GM23248 (cell line): ENCODE data around the gene CPAMD8. TPM values are rescaled to one million over a fixed set of nuclear protein-coding genes. Genes with fewer than 3 reads are reported as not detected.

ENCODE experiments used
- DNase-seq: peaks from one replicate; pipeline ENCODE4 v3.0.0-alpha.2; 2015
- H2AFZ ChIP-seq: fragments of 200-600 bp; sonication (generic); 2 replicates; pipeline ENCODE4 v1.6.1; 2016; ENCODE audit warnings: antibody characterized with exemption
- H3F3A ChIP-seq: fragments of 200-600 bp; sonication (generic); 2 replicates; pipeline ENCODE4 v1.6.1; 2016; ENCODE audit warnings: mild to moderate bottlenecking, antibody characterized with exemption, mixed run types; ENCODE audit not compliant: insufficient read depth
- H3K27ac ChIP-seq: fragments of 200-600 bp; sonication (generic); 2 replicates; pipeline ENCODE4 v1.5.1; 2016; ENCODE audit warnings: mild to moderate bottlenecking
- H3K27me3 ChIP-seq: fragments of 200-600 bp; sonication (generic); replicated peaks from 2 replicates; pipeline ENCODE4 v1.6.1; 2016; ENCODE audit warnings: mild to moderate bottlenecking; ENCODE audit not compliant: insufficient read depth
- H3K36me3 ChIP-seq: fragments of 200-600 bp; sonication (generic); 2 replicates; pipeline ENCODE4 v1.6.1; 2016; ENCODE audit warnings: low read depth, mild to moderate bottlenecking
- H3K4me1 ChIP-seq: fragments of 200-600 bp; sonication (generic); 2 replicates; pipeline ENCODE4 v1.6.1; 2016; ENCODE audit warnings: mild to moderate bottlenecking; ENCODE audit not compliant: insufficient read depth
- H3K4me2 ChIP-seq: fragments of 200-600 bp; sonication (generic); one replicate; pipeline ENCODE4 v1.6.1; 2016; ENCODE audit warnings: mild to moderate bottlenecking; ENCODE audit not compliant: unreplicated experiment
- H3K4me3 ChIP-seq: fragments of 200-600 bp; sonication (generic); 2 replicates; pipeline ENCODE4 v1.5.1; 2016; ENCODE audit warnings: mild to moderate bottlenecking
- H3K79me2 ChIP-seq: fragments of 200-600 bp; sonication (generic); 2 replicates; pipeline ENCODE4 v1.6.1; 2016; ENCODE audit warnings: mild to moderate bottlenecking; ENCODE audit not compliant: insufficient read depth
- H3K9ac ChIP-seq: fragments of 200-600 bp; sonication (generic); 2 replicates; pipeline ENCODE4 v1.6.1; 2016; ENCODE audit warnings: mild to moderate bottlenecking
- H3K9me2 ChIP-seq: fragments of 200-600 bp; sonication (generic); 2 replicates; pipeline ENCODE4 v1.6.1; 2016; ENCODE audit warnings: mixed run types, mild to moderate bottlenecking, moderate library complexity; ENCODE audit not compliant: insufficient read depth
- H3K9me3 ChIP-seq: fragments of 200-600 bp; sonication (generic); one replicate; pipeline ENCODE4 v1.6.1; 2017; ENCODE audit warnings: low read depth
- H4K20me1 ChIP-seq: fragments of 200-600 bp; sonication (generic); 2 replicates; pipeline ENCODE4 v1.6.0; 2016; ENCODE audit not compliant: insufficient read depth
- EZH2 ChIP-seq: fragments of 200-600 bp; sonication (generic); IDR thresholded peaks from 2 replicates; pipeline ENCODE4 v1.6.1; 2018; ENCODE audit warnings: antibody characterized with exemption, mild to moderate bottlenecking; ENCODE audit not compliant: insufficient read depth, poor library complexity, severe bottlenecking
- EZH2phosphoT487 ChIP-seq: fragments of 200-600 bp; sonication (generic); IDR thresholded peaks from 2 replicates; pipeline ENCODE4 v1.6.1; 2018; ENCODE audit warnings: antibody characterized with exemption, moderate library complexity, mild to moderate bottlenecking, low read depth; ENCODE audit not compliant: insufficient read depth
- WGBS, 2 experiments: methylation state at CpG; one replicate each; pipeline ENCODE4 v1.1.6; 2015 to 2017; ENCODE audit warnings: low lambda C conversion rate in 2 of 2, low coverage in 1 of 2; ENCODE audit errors: missing lambda C conversion rate in 2 of 2; 5-methylcytosine and 5-hydroxymethylcytosine counted together
- in situ Hi-C: fragments of 300-500 bp; cut with MboI; formaldehyde crosslinking; loops from 2 replicates; pipeline ENCODE4 v1.15.0; 2020
- polyA plus RNA-seq: library from polyadenylated mRNA; unstranded; fragments of >200 nt; fragmentation: Nextera tagmentation; extraction: Ambion mirVana; gene quantifications from 2 replicates; pipeline ENCODE4 v1.2.1, GENCODE V29; 2016
- total RNA-seq: library from RNA; depleted of rRNA; stranded (reverse); fragments of >200 nt; shearing (Covaris generic); gene quantifications from 2 replicates; pipeline ENCODE4 v1.2.3, GENCODE V29; 2014

CPAMD8 gene
- total and polyA plus RNA-seq, 2 experiments from 2014 or later: 0.76 to 0.80 TPM

DNA sequence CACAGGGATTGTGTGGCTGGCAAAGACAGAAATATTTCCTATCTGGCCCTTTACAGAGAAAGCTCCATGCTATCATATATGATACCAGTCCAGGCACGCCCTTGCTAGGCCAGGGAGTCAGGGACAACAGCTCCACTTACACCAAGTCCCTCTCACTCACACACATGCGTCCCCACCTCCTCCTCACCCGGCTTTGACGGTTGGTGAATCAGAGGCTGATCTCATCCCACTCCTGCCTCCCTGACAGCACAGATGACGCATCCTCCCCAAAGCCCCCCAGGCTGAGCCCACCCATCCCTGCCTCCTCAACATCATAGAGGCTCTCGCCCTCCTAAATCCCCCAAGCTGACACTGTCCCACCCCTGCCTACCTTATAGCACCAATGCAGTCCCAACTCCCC, 75.1 kb downstream of the CPAMD8 start:
- in situ Hi-C loops: no loop called here
- DNase-seq: no peak
- Histone ChIP-seq H3K9me2 (no peaks in the 10 kb centered on the region), H3K4me3 (no peak overlapping the region), H3K36me3 (no peaks in the 10 kb centered on the region), H3K27ac (no peak overlapping the region), H3K4me2 (no peak overlapping the region), H4K20me1 (no peaks in the 10 kb centered on the region), H3K27me3 (0 out of 2 replicates have a peak, but pooled peaks cover 6% of the 10 kb centered on the region), H2AFZ (no peak overlapping the region), H3K9ac (no peak overlapping the region), H3K9me3 (no peaks in the 10 kb centered on the region), H3K79me2 (no peaks in the 10 kb centered on the region), H3K4me1 (no peaks in the 10 kb centered on the region), H3F3A (no peaks in the 10 kb centered on the region)
- WGBS, 2 experiments: 48 to 49% methylated on average over 5 to 6 of the region's 6 CpGs
- no peak for TF ChIP-seq EZH2phosphoT487
- TF ChIP-seq EZH2: no peak

DNA sequence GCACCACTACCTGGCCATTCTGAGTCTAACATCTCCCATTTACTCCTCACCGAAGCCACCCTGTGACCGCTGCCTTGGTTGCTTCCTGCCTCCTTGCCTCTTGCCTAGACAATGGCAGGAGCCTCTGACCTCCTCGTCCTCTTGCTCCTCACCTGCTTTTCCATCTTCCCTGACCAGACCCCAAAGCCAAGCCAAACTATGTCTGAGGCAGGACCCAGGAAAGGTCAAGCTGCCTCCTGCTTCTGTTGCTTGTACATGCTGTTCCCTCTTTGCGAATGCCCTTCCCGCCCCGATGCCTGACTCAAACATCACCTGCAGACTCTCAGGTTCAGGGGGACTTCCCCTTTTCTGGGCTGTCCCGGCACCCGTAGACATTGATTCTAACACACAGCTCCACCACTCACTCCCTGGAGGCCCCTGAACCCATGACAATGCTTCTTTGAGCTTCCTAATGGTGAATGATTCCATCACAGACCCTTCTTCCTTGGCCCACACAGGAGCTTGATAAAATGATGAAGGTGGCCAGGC, 77.0 kb downstream of the CPAMD8 start:
- Histone ChIP-seq H3F3A (no peaks in the 10 kb centered on the region), H3K9ac (no peak overlapping the region), H3K27me3 (0 out of 2 replicates have a peak, but pooled peaks cover 6% of the 10 kb centered on the region), H3K4me1 (no peaks in the 10 kb centered on the region), H3K4me2 (no peak overlapping the region), H3K36me3 (no peaks in the 10 kb centered on the region), H3K27ac (no peak overlapping the region), H3K9me2 (no peaks in the 10 kb centered on the region), H2AFZ (no peak overlapping the region), H3K79me2 (no peaks in the 10 kb centered on the region), H3K4me3 (no peak overlapping the region), H3K9me3 (no peaks in the 10 kb centered on the region), H4K20me1 (no peaks in the 10 kb centered on the region)
- no peak for TF ChIP-seq EZH2phosphoT487
- no peak for TF ChIP-seq EZH2
- in situ Hi-C loops: no loop called here
- no peak for DNase-seq
- 71 to 78% methylated on average over 8 of the region's 8 CpGs for WGBS, 2 experiments

DNA sequence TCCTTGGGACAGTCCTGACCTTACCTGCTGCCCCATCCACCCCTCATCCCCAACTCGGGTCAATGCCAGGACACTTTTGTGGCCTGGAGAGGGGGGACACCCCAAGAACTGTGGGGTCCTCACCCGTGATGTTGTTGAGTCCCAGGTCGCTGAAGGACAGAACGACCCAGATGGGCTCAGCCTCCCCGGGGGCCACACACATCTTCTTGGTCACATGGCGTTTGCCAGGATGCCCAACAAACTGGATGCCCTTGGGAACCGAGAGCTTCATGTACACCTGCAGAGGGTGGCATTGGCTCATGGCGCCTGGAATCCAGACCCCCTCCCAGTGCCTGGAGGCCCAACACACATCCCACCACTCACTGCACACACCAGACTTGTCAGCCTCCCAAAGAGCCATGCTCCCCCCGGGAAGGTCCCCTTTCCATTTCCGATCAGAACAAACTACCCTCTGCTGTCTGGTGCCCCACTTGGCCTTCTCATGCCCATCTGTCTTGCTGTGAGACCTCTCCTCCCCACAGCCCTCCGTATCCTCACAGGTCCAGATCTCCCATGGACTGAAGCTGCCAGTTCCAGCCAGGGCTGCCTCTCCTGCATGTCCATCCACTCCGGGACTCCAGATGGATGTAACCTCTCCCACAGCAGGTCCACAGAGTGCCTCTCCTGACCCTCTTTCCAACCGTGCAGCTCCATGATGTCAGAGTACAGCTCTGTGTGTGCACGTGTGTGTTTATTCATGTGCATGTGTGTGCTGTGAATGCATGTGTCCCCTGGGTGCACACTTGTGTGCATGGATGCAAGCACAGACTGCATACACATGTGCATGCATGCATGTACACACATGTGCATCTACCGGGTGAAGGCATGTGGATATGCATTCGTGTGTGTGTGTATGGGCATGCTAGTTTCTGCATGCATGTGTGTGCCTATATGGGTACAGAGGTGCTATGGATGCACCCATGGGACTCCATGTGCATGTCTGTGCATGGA, 79.4 kb downstream of the CPAMD8 start:
- no peak overlapping the region for H3K9ac ChIP-seq
- 53 to 61% methylated on average over 16 of the region's 16 CpGs for whole genome bisulfite sequencing, 2 experiments
- H3K79me2 ChIP-seq: no peaks in the 10 kb centered on the region
- no peak overlapping the region for H3K4me3 ChIP-seq
- H4K20me1 ChIP-seq: no peaks in the 10 kb centered on the region
- H3K9me3 ChIP-seq: no peaks in the 10 kb centered on the region
- no peaks in the 10 kb centered on the region for H3K27me3 ChIP-seq
- no peak for TF ChIP-seq EZH2
- TF ChIP-seq EZH2phosphoT487: no peak
- H3K9me2 ChIP-seq: no peaks in the 10 kb centered on the region
- no peak overlapping the region for H3K4me2 ChIP-seq
- H3K27ac ChIP-seq: no peak overlapping the region
- H3F3A ChIP-seq: no peaks in the 10 kb centered on the region
- no peak overlapping the region for H2AFZ ChIP-seq
- H3K4me1 ChIP-seq: no peaks in the 10 kb centered on the region
- no peaks in the 10 kb centered on the region for H3K36me3 ChIP-seq
- in situ Hi-C loops: no loop called here
- DNase-seq: no peak

DNA sequence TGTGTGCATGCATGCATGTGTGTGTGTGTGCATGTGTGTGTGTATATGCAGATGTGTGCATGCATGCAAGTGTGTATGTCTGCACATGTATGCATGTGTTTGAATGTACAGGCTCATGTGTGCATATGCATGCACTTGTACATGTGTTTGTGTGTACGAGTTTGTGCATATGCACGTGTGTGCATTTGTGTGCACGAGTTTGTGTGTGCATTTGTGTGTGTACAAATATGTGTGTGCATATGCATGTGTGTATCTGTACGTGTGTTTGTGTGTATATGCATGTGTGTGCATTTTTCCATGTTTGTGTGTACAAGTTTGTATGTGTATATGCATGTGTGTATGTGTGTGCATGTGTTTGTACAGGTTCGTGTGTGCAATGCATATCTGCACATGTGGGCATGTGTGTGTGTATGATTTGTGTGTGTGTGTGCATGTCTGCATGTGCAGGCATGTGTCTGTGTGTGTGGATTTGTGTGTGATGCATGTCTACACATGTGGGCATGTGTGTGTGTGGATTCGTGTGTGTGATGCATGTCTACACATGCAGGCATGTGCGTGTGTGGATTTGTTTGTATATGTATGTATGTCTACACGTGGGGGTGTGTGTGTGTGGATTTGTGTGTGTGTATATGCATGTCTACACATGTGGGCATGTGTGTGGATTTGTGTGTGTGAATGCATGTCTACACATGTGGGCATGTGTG, 80.7 kb downstream of the CPAMD8 start:
- TF ChIP-seq EZH2phosphoT487: no peak
- TF ChIP-seq EZH2: no peak

More for the DNA sequence above, 80.7 kb downstream of the CPAMD8 start:
- Histone ChIP-seq H3F3A (no peaks in the 10 kb centered on the region), H3K9ac (no peak overlapping the region), H3K27me3 (no peaks in the 10 kb centered on the region), H3K36me3 (no peaks in the 10 kb centered on the region), H3K79me2 (no peaks in the 10 kb centered on the region), H3K27ac (no peak overlapping the region), H3K9me3 (no peaks in the 10 kb centered on the region), H3K4me2 (no peak overlapping the region), H2AFZ (no peak overlapping the region), H3K4me3 (no peak overlapping the region), H3K4me1 (no peaks in the 10 kb centered on the region), H4K20me1 (no peaks in the 10 kb centered on the region), H3K9me2 (no peaks in the 10 kb centered on the region)
- WGBS, 2 experiments: 40 to 48% methylated on average over 8 of the region's 8 CpGs
- DNase-seq: no peak
- in situ Hi-C loops: no loop called here
